ENCODE data around the gene TLK2. TPM values are rescaled to one million over a fixed set of nuclear protein-coding genes. Genes with fewer than 3 reads are reported as not detected.
"Not testable (repeated sequence)": the region's sequence is repeated elsewhere in the genome, so short reads cannot be mapped to it uniquely, and the experiment has no call there.

The TLK2 gene
- total RNA-seq, 2 donors from 2014 or later: 49.4 to 68.5 TPM

GRCh38 chr17:62581764-62582163 lies 103.1 kb downstream of the TLK2 start:
- H3K9me3 ChIP-seq (ENCODE audit: control insufficient read depth, low read length, poor library complexity, severe bottlenecking): no peaks in the 10 kb centered on the region
- H3K27me3 Mint-ChIP-seq: no peaks in the 10 kb centered on the region
- H3K27ac Mint-ChIP-seq: no peak overlapping the region
- DNase-seq (no peak), ATAC-seq (no peak)
- H3K36me3 Mint-ChIP-seq (ENCODE audit: low read depth): peaks cover 2% of the 10 kb centered on the region
- H3K4me3 Mint-ChIP-seq: no peak overlapping the region
- no peaks in the 10 kb centered on the region for H3K4me1 Mint-ChIP-seq

DNA sequence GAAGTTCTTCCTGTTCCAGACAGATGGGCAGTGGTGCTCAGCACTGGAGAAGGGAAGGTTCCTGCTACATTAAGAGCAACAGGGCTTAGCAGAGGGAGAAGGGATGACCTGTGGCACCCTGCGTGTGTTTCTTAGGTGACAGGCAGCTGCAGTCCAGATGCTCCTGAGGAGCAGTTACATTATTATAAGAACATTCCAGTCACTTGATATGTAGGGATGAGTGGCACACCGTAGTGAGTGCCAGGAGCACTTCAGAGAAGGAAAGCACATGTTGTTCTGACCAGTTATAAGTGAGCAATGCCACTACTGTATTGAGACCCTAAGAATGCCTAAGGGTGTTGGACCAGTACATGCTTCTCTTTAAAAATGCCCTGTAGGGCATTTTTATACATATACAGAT lies 108.9 kb downstream of the TLK2 start:
- Mint-ChIP-seq H3K27ac (no peak overlapping the region), H3K4me1 (no peaks in the 10 kb centered on the region), H3K36me3 (ENCODE audit: low read depth) (peaks cover 2% of the 10 kb centered on the region)

DNA sequence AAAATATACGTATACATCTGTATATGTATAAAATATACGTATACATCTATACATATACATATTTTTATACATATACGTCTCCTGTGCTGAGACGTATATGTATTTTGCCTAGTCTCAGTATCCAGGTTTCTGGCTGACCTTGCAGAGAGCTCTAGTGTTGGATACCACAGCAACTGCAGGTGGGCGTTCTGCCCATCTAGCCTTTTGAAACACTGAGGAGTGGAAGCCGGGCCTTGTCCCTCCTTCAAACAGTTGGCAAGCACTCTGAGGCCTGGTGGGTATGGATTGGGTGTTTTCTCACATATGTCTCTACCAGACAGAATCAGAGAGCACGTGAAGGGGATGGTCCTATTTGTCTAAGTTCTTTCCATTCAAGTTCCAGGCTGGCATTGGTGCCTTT lies 109.5 kb downstream of the TLK2 start:
- DNase-seq (no peak), ATAC-seq (no peak)
- no peaks in the 10 kb centered on the region for H3K4me1 Mint-ChIP-seq
- no peak overlapping the region for H3K4me3 Mint-ChIP-seq
- H3K27ac Mint-ChIP-seq: no peak overlapping the region
- H3K27me3 Mint-ChIP-seq: no peaks in the 10 kb centered on the region
- no peaks in the 10 kb centered on the region for H3K9me3 ChIP-seq (ENCODE audit: control insufficient read depth, low read length, poor library complexity, severe bottlenecking)
- no peaks in the 10 kb centered on the region for H3K36me3 Mint-ChIP-seq (ENCODE audit: low read depth)

More for the DNA sequence above, 108.9 kb downstream of the TLK2 start:
- Mint-ChIP-seq H3K4me3 (no peak overlapping the region), H3K27me3 (no peaks in the 10 kb centered on the region)
- H3K9me3 ChIP-seq (ENCODE audit: control insufficient read depth, low read length, poor library complexity, severe bottlenecking): no peaks in the 10 kb centered on the region
- ATAC-seq (no peak), DNase-seq (no peak)

- Mint-ChIP-seq H3K4me1 (no peaks in the 10 kb centered on the region), H3K27ac (no peak overlapping the region), H3K27me3 (no peaks in the 10 kb centered on the region), H3K36me3 (ENCODE audit: low read depth) (peaks cover 3% of the 10 kb centered on the region), H3K4me3 (no peak overlapping the region)
- DNase-seq (no peak), ATAC-seq (no peak)
- no peaks in the 10 kb centered on the region for H3K9me3 ChIP-seq (ENCODE audit: control insufficient read depth, low read length, poor library complexity, severe bottlenecking)
Observed at GRCh38 chr17:62591333-62591732, 112.7 kb downstream of the TLK2 start.

DNA sequence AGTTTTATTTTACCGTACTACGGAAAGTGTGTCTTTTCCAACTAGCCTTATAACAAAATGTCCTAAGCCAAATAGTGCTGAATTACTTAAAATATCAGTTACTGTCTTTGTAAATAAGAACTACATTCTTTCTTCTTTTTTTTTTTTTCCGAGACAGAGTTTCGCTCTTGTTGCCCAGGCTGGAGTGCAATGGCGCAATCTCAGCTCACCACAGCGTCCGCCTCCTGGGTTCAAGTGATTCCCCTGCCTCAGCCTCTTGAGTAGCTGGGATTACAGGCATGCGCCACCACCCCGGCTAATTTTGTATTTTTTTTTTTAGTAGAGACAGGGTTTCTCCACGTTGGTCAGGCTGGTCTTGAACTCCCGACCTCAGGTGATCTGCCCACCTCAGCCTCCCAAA lies 113.2 kb downstream of the TLK2 start:
- not testable (repeated sequence) for H3K4me3 Mint-ChIP-seq; H3K27ac Mint-ChIP-seq; ATAC-seq; H3K36me3 Mint-ChIP-seq (ENCODE audit: low read depth); H3K4me1 Mint-ChIP-seq; H3K9me3 ChIP-seq (ENCODE audit: control insufficient read depth, low read length, poor library complexity, severe bottlenecking); H3K27me3 Mint-ChIP-seq; DNase-seq

- H3K36me3 Mint-ChIP-seq (ENCODE audit: low read depth): peaks cover 7% of the 10 kb centered on the region
- H3K27ac Mint-ChIP-seq: no peak overlapping the region
- no peaks in the 10 kb centered on the region for H3K27me3 Mint-ChIP-seq
- DNase-seq (no peak), ATAC-seq (no peak)
- H3K9me3 ChIP-seq (ENCODE audit: control insufficient read depth, low read length, poor library complexity, severe bottlenecking): no peaks in the 10 kb centered on the region
- no peak overlapping the region for H3K4me3 Mint-ChIP-seq
- H3K4me1 Mint-ChIP-seq: no peaks in the 10 kb centered on the region
Observed at GRCh38 chr17:62592341-62593099, 113.9 kb downstream of the TLK2 start.

- ATAC-seq (no peak), DNase-seq (no peak)
- Mint-ChIP-seq H3K27ac (no peak overlapping the region), H3K27me3 (no peaks in the 10 kb centered on the region), H3K4me3 (no peak overlapping the region), H3K36me3 (ENCODE audit: low read depth) (peaks cover 7% of the 10 kb centered on the region), H3K4me1 (no peaks in the 10 kb centered on the region)
- no peaks in the 10 kb centered on the region for H3K9me3 ChIP-seq (ENCODE audit: control insufficient read depth, low read length, poor library complexity, severe bottlenecking)
Observed at GRCh38 chr17:62595484-62595883, 116.9 kb downstream of the TLK2 start.

GRCh38 chr17:62596662-62597061 lies 118.0 kb downstream of the TLK2 start:
- DNase-seq: no peak
- Mint-ChIP-seq H3K27me3 (no peaks in the 10 kb centered on the region), H3K27ac (no peak overlapping the region), H3K4me3 (no peak overlapping the region), H3K36me3 (ENCODE audit: low read depth) (peaks cover 7% of the 10 kb centered on the region), H3K4me1 (no peaks in the 10 kb centered on the region)
- ATAC-seq: no peak
- H3K9me3 ChIP-seq (ENCODE audit: control insufficient read depth, low read length, poor library complexity, severe bottlenecking): no peaks in the 10 kb centered on the region

GRCh38 chr17:62597150-62597549 lies 118.5 kb downstream of the TLK2 start:
- DNase-seq (no peak), ATAC-seq (no peak)
- H3K36me3 Mint-ChIP-seq (ENCODE audit: low read depth): peaks cover 7% of the 10 kb centered on the region
- H3K4me1 Mint-ChIP-seq: no peaks in the 10 kb centered on the region
- no peak overlapping the region for H3K4me3 Mint-ChIP-seq
- H3K9me3 ChIP-seq (ENCODE audit: control insufficient read depth, low read length, poor library complexity, severe bottlenecking): no peaks in the 10 kb centered on the region
- no peak overlapping the region for H3K27ac Mint-ChIP-seq
- H3K27me3 Mint-ChIP-seq: no peaks in the 10 kb centered on the region

- H3K36me3 Mint-ChIP-seq (ENCODE audit: low read depth): peaks cover 7% of the 10 kb centered on the region
- H3K27ac Mint-ChIP-seq: no peak overlapping the region
Observed at GRCh38 chr17:62597920-62598319, 119.3 kb downstream of the TLK2 start.

GRCh38 chr17:62599964-62600657 lies 121.5 kb downstream of the TLK2 start:
- Mint-ChIP-seq H3K4me3 (no peak overlapping the region), H3K4me1 (no peaks in the 10 kb centered on the region), H3K36me3 (ENCODE audit: low read depth) (peaks cover 7% of the 10 kb centered on the region), H3K27ac (peak overlapping the region; percentile 70), H3K27me3 (no peaks in the 10 kb centered on the region)
- ATAC-seq (no peak), DNase-seq (no peak)
- H3K9me3 ChIP-seq (ENCODE audit: control insufficient read depth, low read length, poor library complexity, severe bottlenecking): no peaks in the 10 kb centered on the region

More at GRCh38 chr17:62597920-62598319, 119.3 kb downstream of the TLK2 start:
- no peak for DNase-seq
- no peaks in the 10 kb centered on the region for H3K27me3 Mint-ChIP-seq
- H3K9me3 ChIP-seq (ENCODE audit: control insufficient read depth, low read length, poor library complexity, severe bottlenecking): no peaks in the 10 kb centered on the region
- no peak for ATAC-seq
- H3K4me1 Mint-ChIP-seq: no peaks in the 10 kb centered on the region
- no peak overlapping the region for H3K4me3 Mint-ChIP-seq

DNA sequence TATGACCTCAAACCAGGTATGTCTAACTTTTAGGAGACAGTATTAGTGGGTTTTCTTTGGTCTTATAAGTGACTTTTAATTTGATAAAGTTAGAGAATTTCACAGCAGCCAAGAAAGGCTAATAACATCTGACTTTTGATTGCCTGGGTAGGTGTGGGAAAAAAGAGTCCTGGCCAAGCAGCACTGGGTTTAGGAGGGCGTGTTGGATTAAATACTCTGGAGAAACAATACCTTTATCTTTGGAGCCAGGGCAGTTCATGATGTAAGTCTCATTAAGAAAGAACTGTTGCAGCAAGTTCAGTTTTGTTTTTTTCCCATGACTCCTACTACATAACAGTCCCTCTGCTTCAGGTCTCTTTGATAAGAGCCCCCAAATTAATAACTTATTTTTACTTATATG lies 122.2 kb downstream of the TLK2 start:
- ATAC-seq (no peak), DNase-seq (no peak)
- Mint-ChIP-seq H3K4me3 (no peak overlapping the region), H3K27ac (no peak overlapping the region), H3K36me3 (ENCODE audit: low read depth) (peaks cover 7% of the 10 kb centered on the region), H3K27me3 (no peaks in the 10 kb centered on the region), H3K4me1 (no peaks in the 10 kb centered on the region)
- no peaks in the 10 kb centered on the region for H3K9me3 ChIP-seq (ENCODE audit: control insufficient read depth, low read length, poor library complexity, severe bottlenecking)

GRCh38 chr17:62601471-62601870 lies 122.8 kb downstream of the TLK2 start:
- H3K9me3 ChIP-seq (ENCODE audit: control insufficient read depth, low read length, poor library complexity, severe bottlenecking): no peaks in the 10 kb centered on the region
- DNase-seq: no peak
- Mint-ChIP-seq H3K4me1 (no peaks in the 10 kb centered on the region), H3K4me3 (no peak overlapping the region), H3K27ac (no peak overlapping the region), H3K36me3 (ENCODE audit: low read depth) (peaks cover 3% of the 10 kb centered on the region), H3K27me3 (no peaks in the 10 kb centered on the region)
- no peak for ATAC-seq

GRCh38 chr17:62603783-62604182 lies 125.2 kb downstream of the TLK2 start:
- not testable (repeated sequence) for H3K27me3 Mint-ChIP-seq; H3K9me3 ChIP-seq (ENCODE audit: control insufficient read depth, low read length, poor library complexity, severe bottlenecking); ATAC-seq; DNase-seq; H3K4me3 Mint-ChIP-seq; H3K36me3 Mint-ChIP-seq (ENCODE audit: low read depth); H3K4me1 Mint-ChIP-seq
- peak overlapping the region; percentile 11 for H3K27ac Mint-ChIP-seq
